Hepatocyte (in vitro differentiated cells): ENCODE measurements around the gene NOS1.

ENCODE experiments used
- CTCF ChIP-seq: fragments of 200-600 bp; sonication (generic); IDR thresholded peaks from 2 replicates; pipeline ENCODE4 v1.5.1; 2016; ENCODE audit warnings: antibody characterized with exemption, mild to moderate bottlenecking; ENCODE audit not compliant: poor library complexity
- EZH2 ChIP-seq: fragments of 200-600 bp; sonication (generic); IDR thresholded peaks from 2 replicates; pipeline ENCODE4 v1.6.1; 2016; ENCODE audit warnings: antibody characterized with exemption, mild to moderate bottlenecking, borderline replicate concordance
- EZH2phosphoT487 ChIP-seq: fragments of 200-600 bp; sonication (generic); IDR thresholded peaks from one replicate; pipeline ENCODE4 v1.6.1; 2018; ENCODE audit warnings: antibody characterized with exemption, mild to moderate bottlenecking, low read depth, moderate library complexity; ENCODE audit not compliant: unreplicated experiment, severe bottlenecking

GRCh38 chr12:117400912-117401311 lies 39.5 kb upstream of the NOS1 start:
- no peak for TF ChIP-seq CTCF
- no peak for TF ChIP-seq EZH2
- TF ChIP-seq EZH2phosphoT487, result no peak
